ENCODE results near the gene PDIA2. TPM values are rescaled to one million over a fixed set of nuclear protein-coding genes. Genes with fewer than 3 reads are reported as not detected.
A peak's percentile ranks its signal among the peaks of the same experiment; 100 is the strongest.

The PDIA2 gene
- total RNA-seq, 2 experiments from 2014 or later, result not detected

DNA sequence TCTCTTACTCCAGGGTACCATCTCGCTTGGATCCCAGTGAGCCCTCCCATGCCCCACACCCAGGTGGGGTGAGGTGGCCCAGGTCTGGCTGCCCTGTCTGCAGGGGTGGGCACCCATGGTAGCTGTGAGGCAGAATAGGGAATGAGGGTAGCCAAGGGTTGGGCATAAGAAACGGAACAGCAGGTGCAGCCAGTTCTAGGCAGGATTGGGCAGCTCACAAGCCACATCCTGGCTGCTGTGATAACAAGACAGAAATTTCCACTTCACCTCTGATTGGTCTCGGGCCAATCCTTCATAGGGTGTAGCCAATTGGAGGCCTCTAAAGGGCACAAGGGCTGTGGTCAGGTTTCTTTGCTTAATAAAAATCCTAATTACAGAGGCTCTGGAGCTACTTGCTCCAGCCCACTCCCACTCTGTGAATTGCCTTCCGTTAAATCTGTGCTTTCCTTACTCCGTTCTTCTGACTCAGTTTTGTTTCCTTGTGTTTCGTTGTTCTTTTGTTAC is 4.0 kb upstream of the PDIA2 start:
- H3K27ac Mint-ChIP-seq, result no peak overlapping the region
- ChIA-PET CTCF (interaction anchor here (1.4 kb wide), 1 partner anchor 10 kb away, joined by 4 read pairs; no protein-coding TSS in a partner anchor), POLR2A (no interaction called here)
- no peaks in the 10 kb centered on the region for H3K9me3 Mint-ChIP-seq
- H3K4me3 Mint-ChIP-seq, result no peak overlapping the region
- no peaks in the 10 kb centered on the region for H3K36me3 Mint-ChIP-seq (ENCODE audit: low read depth)
- peak; percentile 24 for DNase-seq
- peaks cover 8% of the 10 kb centered on the region for H3K4me1 Mint-ChIP-seq
- peaks cover 43% of the 10 kb centered on the region for H3K27me3 Mint-ChIP-seq

DNA sequence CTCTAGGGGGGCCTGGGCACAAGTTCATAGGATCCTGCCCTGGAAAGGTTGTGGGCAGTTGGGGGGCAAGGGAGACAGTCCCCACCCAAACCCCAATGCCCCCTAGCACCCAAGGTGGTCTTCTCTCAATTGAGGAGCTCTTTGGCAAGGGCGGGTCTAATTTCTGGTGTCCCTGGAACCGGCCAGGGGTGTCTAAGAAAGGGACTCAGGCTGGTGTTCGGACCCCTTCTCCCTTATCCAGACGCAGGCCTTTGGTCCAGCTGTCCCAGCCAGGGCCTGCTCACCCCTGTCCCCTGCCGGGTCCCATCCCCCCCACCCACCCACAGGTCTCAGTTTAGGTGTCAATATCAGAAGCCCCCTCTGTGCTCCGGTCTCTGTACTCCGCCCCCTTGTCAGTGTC is 3.4 kb upstream of the PDIA2 start:
- no peak overlapping the region for H3K4me3 Mint-ChIP-seq
- ChIA-PET CTCF (interaction anchor here (1.4 kb wide), 1 partner anchor 11 kb away, joined by 4 read pairs; no protein-coding TSS in a partner anchor), POLR2A (no interaction called here)
- H3K27me3 Mint-ChIP-seq, result peaks cover 40% of the 10 kb centered on the region
- H3K27ac Mint-ChIP-seq, result no peak overlapping the region
- no peaks in the 10 kb centered on the region for H3K36me3 Mint-ChIP-seq (ENCODE audit: low read depth)
- no peaks in the 10 kb centered on the region for H3K9me3 Mint-ChIP-seq
- no peak for DNase-seq
- peaks cover 8% of the 10 kb centered on the region for H3K4me1 Mint-ChIP-seq

DNA sequence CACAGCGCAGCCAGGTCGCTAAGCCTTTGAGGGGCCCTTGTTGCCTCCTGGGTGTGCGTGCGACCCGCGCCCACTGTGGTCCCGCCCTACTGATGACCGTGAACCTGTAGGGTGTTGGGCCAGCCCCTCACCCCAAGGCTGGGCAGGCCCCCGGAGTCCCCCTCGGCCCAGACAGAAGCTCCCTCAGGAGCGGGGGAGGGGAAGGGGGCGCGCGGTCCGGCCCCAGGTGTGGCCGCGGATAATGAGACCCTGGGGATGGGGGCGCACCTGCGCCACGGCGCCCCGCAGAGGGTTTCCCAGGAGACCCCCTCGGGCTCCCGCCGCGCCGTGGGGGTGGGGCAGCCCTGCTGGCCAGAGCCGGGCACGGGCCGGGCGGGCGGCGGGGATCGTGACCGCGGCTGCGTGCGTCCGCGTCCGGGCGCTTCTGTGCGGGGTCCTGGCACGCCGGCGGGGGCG is 2.9 kb upstream of the PDIA2 start:
- H3K27ac Mint-ChIP-seq, result no peak overlapping the region
- ChIA-PET POLR2A (no interaction called here), CTCF (no interaction called here)
- DNase-seq, result no peak
- no peaks in the 10 kb centered on the region for H3K9me3 Mint-ChIP-seq
- H3K36me3 Mint-ChIP-seq (ENCODE audit: low read depth), result no peaks in the 10 kb centered on the region
- H3K4me3 Mint-ChIP-seq, result no peak overlapping the region
- H3K27me3 Mint-ChIP-seq, result peaks cover 36% of the 10 kb centered on the region
- H3K4me1 Mint-ChIP-seq, result peaks cover 7% of the 10 kb centered on the region

DNA sequence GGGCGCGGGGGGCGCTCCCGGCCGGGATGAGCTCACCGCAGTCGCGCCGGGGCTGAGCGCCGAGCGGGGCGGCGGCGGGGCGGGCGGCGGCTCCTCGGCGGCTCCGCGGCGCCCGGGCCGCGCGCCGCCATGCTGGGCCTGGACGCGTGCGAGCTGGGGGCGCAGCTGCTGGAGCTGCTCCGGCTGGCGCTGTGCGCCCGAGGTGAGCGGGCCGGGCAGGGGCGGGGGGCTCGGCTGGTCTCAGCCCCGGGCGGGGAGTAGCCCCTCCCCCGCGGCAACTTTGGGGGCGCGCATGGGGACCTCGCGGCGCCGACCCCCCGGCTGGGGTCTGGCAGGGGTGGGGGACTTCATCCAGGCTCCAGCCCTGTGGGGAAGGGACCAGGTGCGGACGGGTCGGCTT is 2.4 kb upstream of the PDIA2 start, which contains the start of gene ARHGDIG:
Gene ARHGDIG, plus strand, starts transcription at position 40 of the 400 bp plus-strand sequence. Its CDS starts 90 bp downstream, at position 130.
- POLR2A ChIA-PET, result no interaction called here
- CTCF ChIA-PET, result no interaction called here
- no peak for DNase-seq
- H3K4me3 Mint-ChIP-seq, result no peak within 1 kb of the TSS
- peaks cover 5% of the 10 kb centered on the region for H3K4me1 Mint-ChIP-seq
- H3K36me3 Mint-ChIP-seq (ENCODE audit: low read depth), result no peaks in the 10 kb centered on the region
- peaks cover 35% of the 10 kb centered on the region for H3K27me3 Mint-ChIP-seq
- H3K9me3 Mint-ChIP-seq, result no peaks in the 10 kb centered on the region
- H3K27ac Mint-ChIP-seq, result no peak within 1 kb of the TSS

DNA sequence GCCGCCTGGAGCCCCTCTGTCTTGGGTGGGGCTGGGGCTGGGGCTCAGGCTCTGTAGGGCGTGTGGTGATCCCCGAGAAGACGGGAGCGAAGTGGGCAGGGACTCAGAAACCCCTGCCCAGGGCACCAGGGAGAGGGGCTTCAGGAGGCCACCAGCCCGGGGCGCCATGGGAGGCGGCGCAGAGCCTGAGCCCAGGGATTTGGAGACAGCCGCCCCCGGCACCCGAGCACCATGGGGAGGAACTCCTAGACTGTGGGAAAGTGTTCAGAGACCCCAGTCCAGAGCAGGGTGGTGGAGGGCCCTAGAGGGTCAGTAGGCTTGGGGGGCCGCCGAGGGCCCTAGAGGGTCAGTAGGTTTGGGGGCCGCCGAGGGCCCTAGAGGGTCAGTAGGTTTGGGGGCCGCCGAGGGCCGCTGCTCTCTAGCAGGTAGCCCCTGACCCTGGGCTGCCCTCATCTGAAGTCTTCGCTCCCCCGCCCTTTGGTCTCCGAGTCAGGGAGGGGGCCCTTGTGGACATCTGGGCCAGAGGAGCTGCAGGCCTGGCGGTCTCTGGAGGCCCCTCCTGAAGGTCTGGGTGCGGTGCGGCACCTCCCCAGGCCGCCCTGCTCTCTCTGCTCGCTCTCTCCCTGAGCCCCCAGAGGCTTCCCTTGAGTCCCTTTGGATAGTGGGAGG is 1.8 kb upstream of the PDIA2 start:
- POLR2A ChIA-PET, result no interaction called here
- H3K27ac Mint-ChIP-seq, result no peak overlapping the region
- H3K36me3 Mint-ChIP-seq (ENCODE audit: low read depth), result no peaks in the 10 kb centered on the region
- CTCF ChIA-PET, result interaction anchor here (0.7 kb wide), 1 partner anchor 94 kb away, joined by 3 read pairs; no protein-coding TSS in a partner anchor
- no peaks in the 10 kb centered on the region for H3K9me3 Mint-ChIP-seq
- H3K27me3 Mint-ChIP-seq, result peaks cover 34% of the 10 kb centered on the region
- no peak for DNase-seq
- no peak overlapping the region for H3K4me3 Mint-ChIP-seq
- H3K4me1 Mint-ChIP-seq, result peaks cover 5% of the 10 kb centered on the region

DNA sequence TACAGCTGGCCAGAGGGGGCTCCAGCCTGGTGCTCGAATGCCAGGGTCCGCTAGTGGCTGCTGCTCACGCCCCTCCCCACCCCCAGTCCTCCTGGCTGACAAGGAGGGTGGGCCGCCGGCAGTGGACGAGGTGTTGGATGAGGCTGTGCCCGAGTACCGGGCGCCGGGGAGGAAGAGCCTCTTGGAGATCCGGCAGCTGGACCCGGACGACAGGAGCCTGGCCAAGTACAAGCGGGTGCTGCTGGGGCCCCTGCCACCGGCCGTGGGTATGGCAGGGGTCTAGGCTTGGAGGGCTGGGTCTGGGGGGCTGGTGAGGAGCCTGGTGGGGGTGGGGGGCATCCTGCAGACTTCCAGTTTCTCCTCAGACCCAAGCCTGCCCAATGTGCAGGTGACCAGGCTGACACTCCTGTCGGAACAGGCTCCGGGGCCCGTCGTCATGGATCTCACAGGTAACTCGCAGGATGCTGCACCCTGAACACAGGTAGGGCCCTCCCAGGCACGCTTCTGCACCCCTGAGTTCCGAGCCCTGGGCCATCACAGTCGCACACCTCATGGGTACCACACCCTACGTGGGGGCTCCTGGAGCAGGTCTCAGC is 1.2 kb upstream of the PDIA2 start:
- H3K4me3 Mint-ChIP-seq, result no peak overlapping the region
- peaks cover 3% of the 10 kb centered on the region for H3K9me3 Mint-ChIP-seq
- peaks cover 3% of the 10 kb centered on the region for H3K4me1 Mint-ChIP-seq
- POLR2A ChIA-PET, result no interaction called here
- no peak overlapping the region for H3K27ac Mint-ChIP-seq
- H3K27me3 Mint-ChIP-seq, result peaks cover 27% of the 10 kb centered on the region
- no peak for DNase-seq
- CTCF ChIA-PET, result interaction anchor here (0.7 kb wide), 1 partner anchor 94 kb away, joined by 3 read pairs; no protein-coding TSS in a partner anchor
- H3K36me3 Mint-ChIP-seq (ENCODE audit: low read depth), result peaks cover 5% of the 10 kb centered on the region

DNA sequence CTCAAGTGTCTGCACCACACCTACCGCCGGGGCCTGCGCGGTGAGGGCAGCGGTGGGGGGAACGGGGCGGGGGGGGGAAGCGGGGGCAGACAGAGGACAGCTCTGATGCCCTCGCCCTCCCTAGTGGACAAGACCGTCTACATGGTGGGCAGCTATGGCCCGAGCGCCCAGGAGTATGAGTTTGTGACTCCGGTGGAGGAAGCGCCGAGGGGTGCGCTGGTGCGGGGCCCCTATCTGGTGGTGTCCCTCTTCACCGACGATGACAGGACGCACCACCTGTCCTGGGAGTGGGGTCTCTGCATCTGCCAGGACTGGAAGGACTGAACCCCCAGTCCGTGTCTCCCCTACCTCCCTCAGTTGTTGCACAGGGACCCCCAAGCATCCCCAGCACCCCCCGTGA is 473 bp upstream of the PDIA2 start:
- CTCF ChIA-PET, result no interaction called here
- no peak overlapping the region for H3K27ac Mint-ChIP-seq
- peaks cover 3% of the 10 kb centered on the region for H3K9me3 Mint-ChIP-seq
- no peak overlapping the region for H3K4me3 Mint-ChIP-seq
- H3K4me1 Mint-ChIP-seq, result peaks cover 3% of the 10 kb centered on the region
- POLR2A ChIA-PET, result no interaction called here
- peaks cover 12% of the 10 kb centered on the region for H3K36me3 Mint-ChIP-seq (ENCODE audit: low read depth)
- H3K27me3 Mint-ChIP-seq, result peaks cover 21% of the 10 kb centered on the region
- no peak for DNase-seq

DNA sequence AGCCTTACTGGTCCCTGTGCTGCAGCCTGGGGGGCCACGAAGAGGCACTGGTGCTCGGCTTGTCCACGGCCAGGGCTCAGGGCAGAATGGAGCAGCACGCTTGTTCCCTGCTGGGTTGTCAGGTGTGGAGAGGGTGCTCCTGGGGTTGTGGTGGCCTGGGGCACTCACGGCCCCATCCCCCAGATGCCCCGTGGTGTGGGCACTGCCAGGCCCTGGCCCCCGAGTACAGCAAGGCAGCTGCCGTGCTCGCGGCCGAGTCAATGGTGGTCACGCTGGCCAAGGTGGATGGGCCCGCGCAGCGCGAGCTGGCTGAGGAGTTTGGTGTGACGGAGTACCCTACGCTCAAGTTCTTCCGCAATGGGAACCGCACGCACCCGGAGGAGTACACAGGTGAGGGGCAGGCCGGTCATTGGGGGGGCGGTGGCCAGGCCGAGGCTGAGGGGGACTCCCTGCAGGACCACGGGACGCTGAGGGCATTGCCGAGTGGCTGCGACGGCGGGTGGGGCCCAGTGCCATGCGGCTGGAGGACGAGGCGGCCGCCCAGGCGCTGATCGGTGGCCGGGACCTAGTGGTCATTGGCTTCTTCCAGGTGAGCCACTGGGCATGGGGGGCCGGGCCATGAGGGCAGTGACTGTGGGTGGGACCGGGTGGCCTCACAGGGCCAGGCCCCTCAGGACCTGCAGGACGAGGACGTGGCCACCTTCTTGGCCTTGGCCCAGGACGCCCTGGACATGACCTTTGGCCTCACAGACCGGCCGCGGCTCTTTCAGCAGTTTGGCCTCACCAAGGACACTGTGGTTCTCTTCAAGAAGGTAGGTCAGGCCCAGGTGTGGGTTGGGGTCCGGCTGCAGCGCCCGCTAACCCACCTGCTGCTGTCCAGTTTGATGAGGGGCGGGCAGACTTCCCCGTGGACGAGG is 1.5 kb downstream of the PDIA2 start:
- H3K27me3 Mint-ChIP-seq, result peaks cover 12% of the 10 kb centered on the region
- H3K9me3 Mint-ChIP-seq, result peaks cover 3% of the 10 kb centered on the region
- no peak overlapping the region for H3K27ac Mint-ChIP-seq
- CTCF ChIA-PET, result interaction anchor here (0.6 kb wide), 1 partner anchor 31 kb away, joined by 4 read pairs; no protein-coding TSS in a partner anchor
- H3K36me3 Mint-ChIP-seq (ENCODE audit: low read depth), result peaks cover 18% of the 10 kb centered on the region
- no peak overlapping the region for H3K4me3 Mint-ChIP-seq
- no peak for DNase-seq
- no peaks in the 10 kb centered on the region for H3K4me1 Mint-ChIP-seq
- POLR2A ChIA-PET, result no interaction called here

DNA sequence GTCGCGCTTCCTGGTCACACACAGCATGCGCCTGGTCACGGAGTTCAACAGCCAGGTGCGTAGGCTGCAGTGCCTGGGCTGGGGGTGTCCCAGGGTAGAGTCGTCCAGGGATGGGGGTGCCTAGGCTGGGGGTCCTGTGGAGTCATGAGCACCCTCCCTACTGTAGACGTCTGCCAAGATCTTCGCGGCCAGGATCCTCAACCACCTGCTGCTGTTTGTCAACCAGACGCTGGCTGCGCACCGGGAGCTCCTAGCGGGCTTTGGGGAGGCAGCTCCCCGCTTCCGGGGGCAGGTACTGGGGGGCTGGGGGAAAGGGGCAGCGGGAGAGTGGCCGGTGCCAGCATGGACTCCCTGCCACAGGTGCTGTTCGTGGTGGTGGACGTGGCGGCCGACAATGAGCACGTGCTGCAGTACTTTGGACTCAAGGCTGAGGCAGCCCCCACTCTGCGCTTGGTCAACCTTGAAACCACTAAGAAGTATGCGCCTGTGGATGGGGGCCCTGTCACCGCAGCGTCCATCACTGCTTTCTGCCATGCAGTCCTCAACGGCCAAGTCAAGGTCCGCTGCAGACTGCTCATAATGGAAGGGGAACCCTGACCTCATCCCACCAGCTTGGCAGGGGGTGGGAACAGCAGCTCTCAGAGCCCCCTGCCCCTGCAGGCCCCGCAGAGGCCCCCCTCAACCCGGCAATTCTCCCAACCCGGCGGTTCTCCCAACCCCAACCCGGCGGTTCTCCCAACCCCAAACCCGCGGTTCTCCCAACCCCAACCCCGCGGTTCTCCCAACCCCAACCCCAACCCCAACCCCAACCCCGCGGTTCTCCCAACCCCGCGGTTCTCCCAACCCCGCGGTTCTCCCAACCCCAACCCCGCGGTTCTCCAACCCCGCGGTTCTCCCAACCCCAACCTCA is 2.4 kb downstream of the PDIA2 start:
- peaks cover 3% of the 10 kb centered on the region for H3K9me3 Mint-ChIP-seq
- H3K27me3 Mint-ChIP-seq, result peaks cover 9% of the 10 kb centered on the region
- peaks cover 18% of the 10 kb centered on the region for H3K36me3 Mint-ChIP-seq (ENCODE audit: low read depth)
- H3K4me1 Mint-ChIP-seq, result no peaks in the 10 kb centered on the region
- ChIA-PET POLR2A (no interaction called here), CTCF (no interaction called here)
- no peak overlapping the region for H3K4me3 Mint-ChIP-seq
- no peak overlapping the region for H3K27ac Mint-ChIP-seq
- no peak for DNase-seq

DNA sequence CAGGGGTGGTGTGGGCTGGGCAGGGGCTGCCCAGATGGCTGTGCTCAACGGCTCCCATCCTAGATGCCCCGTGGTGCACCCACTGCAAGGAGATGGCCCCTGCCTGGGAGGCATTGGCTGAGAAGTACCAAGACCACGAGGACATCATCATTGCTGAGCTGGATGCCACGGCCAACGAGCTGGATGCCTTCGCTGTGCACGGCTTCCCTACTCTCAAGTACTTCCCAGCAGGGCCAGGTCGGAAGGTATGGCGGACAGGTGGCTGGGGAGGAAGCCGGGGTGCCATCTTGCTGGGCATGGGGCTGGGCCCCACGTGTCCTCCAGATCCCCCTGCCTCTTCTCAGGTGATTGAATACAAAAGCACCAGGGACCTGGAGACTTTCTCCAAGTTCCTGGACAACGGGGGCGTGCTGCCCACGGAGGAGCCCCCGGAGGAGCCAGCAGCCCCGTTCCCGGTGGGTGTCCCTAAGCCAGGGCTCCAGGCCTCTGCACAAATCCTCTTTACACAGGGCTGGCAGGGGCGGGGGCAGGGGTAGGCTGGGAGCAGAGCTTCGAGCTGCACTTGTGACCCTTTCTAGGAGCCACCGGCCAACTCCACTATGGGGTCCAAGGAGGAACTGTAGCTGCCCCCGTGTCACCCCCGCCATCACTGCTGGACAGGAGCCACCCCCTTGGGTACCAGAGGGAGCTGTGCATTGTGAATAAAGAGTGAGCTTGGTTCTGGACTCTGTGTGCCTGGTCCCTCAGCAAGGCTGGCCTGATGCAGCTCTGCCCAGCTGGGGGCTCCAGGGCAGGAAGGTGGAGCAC is 3.7 kb downstream of the PDIA2 start:
- Mint-ChIP-seq H3K4me3 (no peak overlapping the region), H3K9me3 (peaks cover 3% of the 10 kb centered on the region), H3K4me1 (no peaks in the 10 kb centered on the region), H3K27ac (peak overlapping the region; percentile 50), H3K27me3 (peaks cover 3% of the 10 kb centered on the region), H3K36me3 (ENCODE audit: low read depth) (peaks cover 18% of the 10 kb centered on the region)
- POLR2A ChIA-PET, result no interaction called here
- CTCF ChIA-PET, result no interaction called here
- no peak for DNase-seq

DNA sequence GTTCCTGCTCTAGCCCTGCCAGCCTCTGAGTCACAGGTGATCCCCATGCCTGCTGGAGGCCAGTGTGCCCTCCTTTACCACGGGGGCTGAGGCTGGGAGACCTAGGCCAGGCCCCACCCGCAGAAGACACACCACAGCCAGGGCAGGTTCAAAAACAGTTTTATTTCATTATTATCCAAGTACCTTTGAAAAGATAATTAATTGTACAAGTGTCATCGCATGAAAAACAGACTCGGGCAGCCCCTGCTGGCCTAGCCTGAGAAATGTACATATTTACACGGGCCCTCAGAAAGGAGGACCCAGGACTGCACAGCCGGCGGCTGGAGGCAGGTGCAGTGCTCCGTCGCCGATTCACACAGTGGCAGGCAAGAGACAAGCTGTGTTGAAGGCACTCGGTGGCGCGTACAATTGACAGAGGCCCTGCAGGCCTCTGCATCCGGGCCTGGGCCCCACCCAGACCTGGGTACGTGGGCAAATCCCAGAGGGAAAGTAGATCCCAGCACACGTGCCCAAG is 4.4 kb downstream of the PDIA2 start:
- peaks cover 3% of the 10 kb centered on the region for H3K9me3 Mint-ChIP-seq
- CTCF ChIA-PET, result no interaction called here
- H3K4me3 Mint-ChIP-seq, result no peak overlapping the region
- POLR2A ChIA-PET, result no interaction called here
- H3K27me3 Mint-ChIP-seq, result no peaks in the 10 kb centered on the region
- no peak overlapping the region for H3K27ac Mint-ChIP-seq
- no peaks in the 10 kb centered on the region for H3K4me1 Mint-ChIP-seq
- no peak for DNase-seq
- H3K36me3 Mint-ChIP-seq (ENCODE audit: low read depth), result peaks cover 18% of the 10 kb centered on the region

Data from activated CD4-positive, alpha-beta T cell treated with anti-CD3 and anti-CD28 coated beads, Interleukin-2, amount 10 ng/mL, durations not matched to agents 7 days and 5 days (primary cell).